Activated naive CD4-positive, alpha-beta T cell treated with anti-CD3 and anti-CD28 coated beads, Interleukin-2, amount 10 ng/mL, durations not matched to agents 7 days and 5 days (primary cell): ENCODE data around the gene SPRYD3.

Experiments used
- CTCF ChIA-PET: fragments of 350-600 bp; sonication (Branson Sonifier 250); formaldehyde crosslinking; loops from one replicate; lab custom pipeline; 2021; ENCODE audit warnings: antibody characterized with exemption; lab: Charles Lee
- DNase-seq: peaks from one replicate; pipeline ENCODE4 v3.0.0-alpha.2; 2020
- H3K27ac Mint-ChIP-seq: one replicate; pipeline ENCODE4 v1.8.0; 2021; ENCODE audit warnings: mild to moderate bottlenecking, moderate library complexity, mixed read lengths
- H3K27me3 Mint-ChIP-seq: one replicate; pipeline ENCODE4 v1.8.0; 2021; ENCODE audit warnings: mild to moderate bottlenecking, mixed read lengths
- H3K36me3 Mint-ChIP-seq: one replicate; pipeline ENCODE4 v1.8.0; 2021; ENCODE audit warnings: mixed read lengths
- H3K4me1 Mint-ChIP-seq: one replicate; pipeline ENCODE4 v1.8.0; 2021; ENCODE audit warnings: mixed read lengths
- H3K4me3 Mint-ChIP-seq: one replicate; pipeline ENCODE4 v1.8.0; 2021; ENCODE audit warnings: mild to moderate bottlenecking, moderate library complexity, mixed read lengths
- H3K9me3 Mint-ChIP-seq: one replicate; pipeline ENCODE4 v1.8.0; 2021; ENCODE audit warnings: mixed read lengths

The SPRYD3 gene

DNA sequence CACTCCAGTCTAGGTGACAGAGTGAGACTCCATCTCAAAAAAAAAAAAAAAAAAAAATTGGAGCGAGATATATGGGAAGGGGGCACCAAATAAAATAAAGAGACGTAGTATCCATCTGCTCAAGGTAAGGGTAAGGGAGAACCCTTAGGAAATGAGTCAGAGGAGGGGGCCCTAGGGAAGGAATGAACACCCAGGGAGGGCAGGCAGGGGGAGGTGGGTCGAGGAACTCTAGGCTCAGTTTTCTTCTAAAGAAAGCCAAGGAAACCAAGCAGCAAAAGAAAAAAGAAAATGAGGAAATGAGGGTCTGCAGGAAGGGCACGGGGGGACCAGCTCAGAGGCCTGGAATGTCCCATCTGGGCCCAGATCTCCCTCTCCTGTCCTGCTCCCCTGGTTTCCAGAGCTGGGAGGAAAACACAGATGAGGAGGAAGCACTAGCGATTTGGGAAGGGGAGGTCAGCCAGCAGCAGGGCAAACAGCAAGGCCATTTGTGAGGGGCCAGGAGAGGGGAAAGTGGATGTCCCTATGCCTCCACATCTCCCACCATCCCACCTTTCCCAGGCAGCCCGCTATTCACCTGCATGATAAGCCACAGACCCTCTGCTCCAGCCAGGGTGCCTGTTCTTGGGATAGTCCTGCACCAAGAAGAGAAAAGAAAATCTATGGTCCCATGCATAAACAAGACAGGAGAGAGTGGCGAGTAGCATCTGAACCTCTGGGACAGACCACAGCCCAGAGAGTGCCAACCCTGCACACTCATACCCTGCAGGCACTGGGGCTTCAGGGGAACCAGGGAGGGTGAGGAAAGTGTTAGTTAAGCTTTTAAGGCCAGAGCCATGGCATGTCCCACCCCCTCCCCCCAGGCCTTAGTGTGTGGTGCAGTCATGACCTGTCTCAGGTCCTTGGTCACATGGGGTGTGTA is 11.9 kb downstream of the SPRYD3 start:
- Mint-ChIP-seq H3K27me3 (no peaks in the 10 kb centered on the region), H3K27ac (no peak overlapping the region), H3K4me1 (peaks cover 5% of the 10 kb centered on the region), H3K9me3 (no peaks in the 10 kb centered on the region), H3K36me3 (peaks cover 34% of the 10 kb centered on the region), H3K4me3 (no peak overlapping the region)
- DNase-seq = no peak
- CTCF ChIA-PET = interaction anchor here (0.8 to 12.1 kb wide), 14 partner anchors 9 to 278 kb away, joined by 3 to 250 read pairs (median 6); partner anchors contain the start of genes IGFBP6, SOAT2 and SPRYD3

DNA sequence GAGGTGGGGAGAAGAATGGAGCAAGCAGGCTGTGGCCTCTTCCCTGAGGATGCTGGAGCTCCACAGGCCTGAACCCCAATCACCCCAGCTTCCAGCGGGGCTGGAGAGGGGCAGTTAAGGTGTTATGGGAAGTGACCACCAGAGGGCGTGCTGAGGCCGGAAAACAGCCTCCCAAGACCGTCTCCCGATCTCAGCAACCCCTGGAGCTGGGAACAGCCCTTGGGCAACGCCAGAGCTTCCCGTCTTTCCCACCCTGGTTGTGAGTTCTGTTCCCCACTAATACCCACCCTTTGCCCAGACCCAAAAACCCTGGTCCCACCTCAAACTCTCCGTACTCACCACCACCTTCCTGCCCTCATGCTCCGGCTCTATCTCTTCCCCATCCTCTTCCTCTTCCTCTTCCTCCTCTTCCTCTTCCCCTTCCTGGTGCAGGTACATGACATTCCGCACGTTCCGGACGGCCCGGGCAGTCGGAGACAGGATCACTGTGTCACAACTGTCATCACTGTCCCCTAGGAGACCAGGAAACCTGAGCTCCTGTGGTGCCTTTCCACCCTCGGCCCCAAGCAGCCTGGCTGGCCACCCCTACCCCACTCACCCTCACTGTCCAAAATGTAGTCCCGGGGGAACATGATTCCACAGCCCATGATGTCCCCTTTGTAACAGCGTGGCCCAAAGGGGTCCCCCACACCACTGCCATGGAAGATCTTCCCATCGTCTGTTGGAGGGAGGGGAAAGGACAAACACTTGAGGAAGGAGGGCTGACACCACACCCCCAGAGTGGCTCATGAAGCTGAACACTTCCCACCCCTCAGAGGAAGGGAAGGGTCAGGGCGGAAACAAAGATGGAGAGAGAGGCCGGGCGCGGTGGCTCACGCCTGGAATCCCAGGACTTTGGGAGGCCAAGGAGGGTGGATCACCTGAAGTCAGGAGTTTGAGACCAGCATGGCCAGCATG is 12.9 kb downstream of the SPRYD3 start:
- no peak overlapping the region for H3K27ac Mint-ChIP-seq
- DNase-seq = peak; percentile 78
- peaks cover 5% of the 10 kb centered on the region for H3K4me1 Mint-ChIP-seq
- peaks cover 27% of the 10 kb centered on the region for H3K36me3 Mint-ChIP-seq
- CTCF ChIA-PET = interaction anchor here (0.7 to 12.1 kb wide), 39 partner anchors 8 to 447 kb away, joined by 3 to 250 read pairs (median 4); partner anchors contain the start of genes IGFBP6, ITGB7, SOAT2 and SPRYD3
- H3K4me3 Mint-ChIP-seq = no peak overlapping the region
- no peaks in the 10 kb centered on the region for H3K9me3 Mint-ChIP-seq
- H3K27me3 Mint-ChIP-seq = peaks cover 3% of the 10 kb centered on the region

DNA sequence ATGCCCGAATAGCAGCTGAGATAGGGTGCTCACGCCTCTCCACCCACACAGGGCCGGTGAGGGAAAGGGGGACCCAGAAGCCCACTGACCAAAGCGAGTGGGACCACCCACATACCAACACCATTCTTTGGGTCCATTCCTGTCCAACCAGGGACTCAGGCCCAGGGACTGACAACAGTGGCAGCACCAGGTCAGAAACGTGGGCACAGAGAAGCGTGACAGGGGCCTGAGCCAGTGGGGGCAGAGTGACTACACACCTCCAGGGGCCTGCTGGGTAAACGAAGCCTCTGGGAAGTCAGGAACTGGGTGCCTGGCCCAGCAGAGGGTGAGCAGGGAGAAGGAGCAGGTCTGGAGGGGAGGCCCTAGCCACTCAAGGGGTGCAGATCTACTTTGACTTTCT is 13.7 kb downstream of the SPRYD3 start:
- Mint-ChIP-seq H3K9me3 (no peaks in the 10 kb centered on the region), H3K27ac (no peak overlapping the region), H3K4me3 (no peak overlapping the region), H3K36me3 (peaks cover 21% of the 10 kb centered on the region), H3K4me1 (peaks cover 5% of the 10 kb centered on the region), H3K27me3 (peaks cover 8% of the 10 kb centered on the region)
- CTCF ChIA-PET = interaction anchor here (0.8 to 12.1 kb wide), 31 partner anchors 8 to 447 kb away, joined by 3 to 250 read pairs (median 5); partner anchors contain the start of genes IGFBP6, ITGB7, SOAT2 and SPRYD3
- no peak for DNase-seq

DNA sequence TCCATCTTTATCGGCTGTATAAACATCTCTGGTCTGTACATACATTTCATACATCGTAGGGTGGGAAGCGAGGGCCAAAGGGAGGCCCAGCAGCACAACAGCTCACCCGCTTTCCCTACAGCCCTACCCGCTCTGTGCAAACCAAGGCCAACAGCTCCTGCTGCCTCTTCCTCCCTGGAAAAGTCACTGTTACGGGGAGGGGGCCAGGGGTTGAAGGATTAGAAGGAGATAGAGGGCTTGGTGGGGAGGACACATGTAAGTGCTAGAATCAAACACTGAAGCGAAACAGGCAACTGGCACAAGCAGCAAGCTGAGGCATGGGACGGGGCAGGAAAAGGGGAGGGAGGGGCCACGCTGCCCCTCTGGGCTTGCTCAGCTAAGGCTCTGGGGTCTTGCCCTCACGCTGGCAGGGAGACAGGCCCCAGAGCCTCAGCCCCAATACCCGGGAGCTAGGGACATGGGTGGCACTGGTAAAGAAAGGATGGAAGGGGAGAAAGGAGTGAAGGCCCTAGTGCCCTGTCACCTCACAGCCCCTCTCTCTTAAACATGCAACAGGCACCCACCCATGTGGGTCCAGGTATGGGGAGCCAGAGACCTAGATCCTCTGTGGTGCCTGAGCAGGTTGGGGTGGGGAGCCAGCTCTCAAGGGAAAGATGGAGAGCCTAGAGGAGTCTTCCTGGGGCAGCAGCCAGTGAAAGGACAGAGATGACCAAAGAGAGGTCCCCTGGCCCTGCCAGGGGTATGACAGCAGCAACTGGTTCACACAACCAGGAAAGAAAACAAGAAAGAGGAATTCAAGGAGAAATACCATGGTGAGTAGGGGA is 14.4 kb downstream of the SPRYD3 start:
- CTCF ChIA-PET = interaction anchor here (0.8 to 12.1 kb wide), 19 partner anchors 9 to 280 kb away, joined by 3 to 250 read pairs (median 7); partner anchors contain the start of genes IGFBP6, ITGB7, SOAT2 and SPRYD3
- H3K4me1 Mint-ChIP-seq = peaks cover 5% of the 10 kb centered on the region
- H3K36me3 Mint-ChIP-seq = peaks cover 19% of the 10 kb centered on the region
- no peak overlapping the region for H3K27ac Mint-ChIP-seq
- H3K4me3 Mint-ChIP-seq = no peak overlapping the region
- H3K9me3 Mint-ChIP-seq = no peaks in the 10 kb centered on the region
- peaks cover 13% of the 10 kb centered on the region for H3K27me3 Mint-ChIP-seq
- DNase-seq = no peak

DNA sequence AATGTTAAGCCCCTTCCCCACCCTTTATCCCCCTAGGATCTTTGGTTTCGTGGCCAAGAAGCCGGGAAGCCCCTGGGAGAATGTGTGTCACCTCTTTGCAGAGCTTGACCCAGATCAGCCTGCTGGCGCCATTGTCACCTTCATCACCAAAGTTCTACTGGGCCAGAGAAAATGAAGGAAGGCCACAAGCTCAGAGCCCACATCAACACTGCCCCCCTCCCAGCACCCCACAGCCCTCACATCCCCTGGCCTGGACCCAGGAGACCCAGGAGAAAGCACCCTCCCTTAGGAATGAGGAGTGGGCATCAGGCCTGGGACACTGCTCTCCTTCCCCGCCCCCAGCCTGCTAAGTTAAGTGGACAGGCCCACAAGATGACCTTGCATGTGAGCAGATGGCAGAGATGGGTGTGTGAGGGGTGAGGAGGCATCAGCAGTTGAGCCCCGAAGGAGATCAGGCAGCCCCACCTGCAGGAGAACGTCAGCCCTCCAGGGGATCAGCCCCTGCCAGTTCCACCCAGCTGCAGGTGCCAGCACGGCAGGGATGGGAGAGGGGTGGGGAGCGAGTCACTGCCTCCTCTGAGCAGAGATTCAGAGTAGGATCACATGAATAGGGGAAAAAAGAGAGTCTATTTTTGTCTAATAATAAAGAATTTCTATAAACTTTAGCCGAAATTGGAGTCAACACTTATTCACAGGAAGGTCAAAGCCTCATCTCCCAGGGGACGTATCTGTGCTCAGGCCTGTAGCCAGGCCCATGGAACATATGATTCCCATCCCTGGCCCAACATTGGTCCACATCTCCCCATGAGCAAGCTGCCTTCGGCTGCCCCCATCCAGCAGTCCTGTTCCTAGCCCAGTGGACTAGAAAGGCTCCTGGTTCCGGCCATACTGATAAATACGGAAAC is 15.2 kb downstream of the SPRYD3 start:
- Mint-ChIP-seq H3K9me3 (no peaks in the 10 kb centered on the region), H3K27me3 (peaks cover 13% of the 10 kb centered on the region), H3K27ac (no peak overlapping the region), H3K36me3 (peaks cover 19% of the 10 kb centered on the region), H3K4me3 (no peak overlapping the region), H3K4me1 (peaks cover 5% of the 10 kb centered on the region)
- no peak for DNase-seq
- CTCF ChIA-PET = interaction anchor here (1.2 to 12.1 kb wide), 7 partner anchors 9 to 187 kb away, joined by 3 to 250 read pairs (median 28); partner anchors contain the start of genes IGFBP6, SOAT2 and SPRYD3

DNA sequence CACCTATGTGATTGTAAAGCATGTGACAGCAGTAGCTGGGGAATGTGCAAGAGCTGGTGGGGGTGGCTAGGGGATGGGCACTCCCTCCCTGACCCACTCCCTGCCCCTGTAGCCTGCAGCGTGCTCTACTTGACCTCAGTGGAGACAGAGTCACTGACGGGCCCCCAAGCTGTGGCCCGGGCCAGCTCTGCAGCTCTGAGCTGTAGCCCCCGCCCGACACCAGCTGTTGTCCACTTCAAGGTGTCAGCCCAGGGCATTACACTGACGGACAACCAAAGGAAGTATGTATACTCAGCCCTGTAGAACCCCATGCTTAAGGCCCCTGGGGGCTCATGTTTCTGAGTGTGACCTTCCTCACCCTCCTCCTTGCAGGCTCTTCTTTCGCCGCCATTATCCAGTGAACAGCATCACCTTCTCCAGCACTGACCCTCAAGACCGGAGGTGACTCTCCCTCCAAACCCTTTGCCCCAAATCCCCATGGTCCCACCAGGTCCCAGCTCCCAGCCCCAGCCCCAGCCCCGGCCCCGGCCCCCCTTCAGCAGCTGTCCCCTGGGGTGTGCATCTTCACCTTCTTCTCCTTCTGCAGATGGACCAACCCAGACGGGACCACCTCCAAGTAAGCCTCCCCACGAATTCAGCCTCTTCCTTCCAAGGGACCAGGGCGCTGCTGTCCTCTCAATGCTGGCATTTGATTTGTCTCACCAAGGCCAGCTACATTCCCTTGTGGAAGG is 16.0 kb downstream of the SPRYD3 start:
- CTCF ChIA-PET = interaction anchor here (1.2 to 12.1 kb wide), 4 partner anchors 8 to 37 kb away, joined by 3 to 250 read pairs (median 17); partner anchors contain the start of genes IGFBP6 and SOAT2

DNA sequence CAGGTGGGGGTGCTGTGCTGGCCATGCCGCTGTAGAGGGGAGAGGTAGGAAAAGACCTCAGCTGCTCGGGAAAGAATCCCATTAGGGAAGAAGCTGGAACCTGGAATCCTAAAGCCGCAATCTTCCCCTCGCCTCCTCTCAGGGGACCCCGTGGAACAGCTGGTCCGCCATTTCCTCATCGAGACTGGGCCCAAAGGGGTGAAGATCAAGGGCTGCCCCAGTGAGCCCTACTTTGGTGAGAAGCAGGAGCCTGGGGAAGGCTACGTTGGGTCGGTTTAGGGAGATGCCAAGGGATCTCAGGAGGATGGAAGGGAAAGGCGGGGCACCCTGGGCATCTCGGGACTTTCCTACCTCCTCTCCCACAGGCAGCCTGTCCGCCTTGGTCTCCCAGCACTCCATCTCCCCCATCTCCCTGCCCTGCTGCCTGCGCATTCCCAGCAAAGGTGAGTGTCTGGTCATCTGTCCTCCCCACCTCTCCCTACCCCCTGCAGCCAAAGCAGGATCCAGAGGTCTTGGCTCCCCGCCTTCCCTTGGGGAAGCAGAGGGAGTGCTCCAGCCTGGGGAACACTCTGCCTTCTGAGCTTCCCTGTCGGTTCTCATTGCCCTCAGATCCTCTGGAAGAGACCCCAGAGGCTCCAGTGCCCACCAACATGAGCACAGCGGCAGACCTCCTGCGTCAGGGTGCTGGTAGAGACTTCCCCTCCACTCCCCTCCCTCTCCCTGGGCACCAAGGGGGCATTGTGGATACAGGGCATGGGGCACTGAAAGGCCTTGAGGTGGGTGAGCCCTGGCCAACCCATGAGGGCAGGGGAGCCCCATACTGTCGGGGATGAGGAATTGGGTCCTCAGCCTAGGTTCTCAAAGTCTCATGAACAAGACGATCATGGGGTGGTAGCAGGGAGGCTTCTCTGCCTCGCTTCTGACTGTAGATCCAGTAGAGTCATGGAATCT is 16.9 kb downstream of the SPRYD3 start:
- Mint-ChIP-seq H3K36me3 (peaks cover 17% of the 10 kb centered on the region), H3K4me3 (no peak overlapping the region), H3K9me3 (no peaks in the 10 kb centered on the region), H3K4me1 (peaks cover 5% of the 10 kb centered on the region), H3K27me3 (peaks cover 28% of the 10 kb centered on the region), H3K27ac (no peak overlapping the region)
- no peak for DNase-seq
- CTCF ChIA-PET = interaction anchor here (0.7 to 12.1 kb wide), 9 partner anchors 7 to 283 kb away, joined by 3 to 250 read pairs (median 3); partner anchors contain the start of genes IGFBP6 and SOAT2

More for the DNA sequence above, 16.0 kb downstream of the SPRYD3 start:
- no peak for DNase-seq
- no peak overlapping the region for H3K4me3 Mint-ChIP-seq
- H3K9me3 Mint-ChIP-seq = no peaks in the 10 kb centered on the region
- H3K4me1 Mint-ChIP-seq = peaks cover 5% of the 10 kb centered on the region
- H3K27me3 Mint-ChIP-seq = peaks cover 19% of the 10 kb centered on the region
- no peak overlapping the region for H3K27ac Mint-ChIP-seq
- H3K36me3 Mint-ChIP-seq = peaks cover 17% of the 10 kb centered on the region

DNA sequence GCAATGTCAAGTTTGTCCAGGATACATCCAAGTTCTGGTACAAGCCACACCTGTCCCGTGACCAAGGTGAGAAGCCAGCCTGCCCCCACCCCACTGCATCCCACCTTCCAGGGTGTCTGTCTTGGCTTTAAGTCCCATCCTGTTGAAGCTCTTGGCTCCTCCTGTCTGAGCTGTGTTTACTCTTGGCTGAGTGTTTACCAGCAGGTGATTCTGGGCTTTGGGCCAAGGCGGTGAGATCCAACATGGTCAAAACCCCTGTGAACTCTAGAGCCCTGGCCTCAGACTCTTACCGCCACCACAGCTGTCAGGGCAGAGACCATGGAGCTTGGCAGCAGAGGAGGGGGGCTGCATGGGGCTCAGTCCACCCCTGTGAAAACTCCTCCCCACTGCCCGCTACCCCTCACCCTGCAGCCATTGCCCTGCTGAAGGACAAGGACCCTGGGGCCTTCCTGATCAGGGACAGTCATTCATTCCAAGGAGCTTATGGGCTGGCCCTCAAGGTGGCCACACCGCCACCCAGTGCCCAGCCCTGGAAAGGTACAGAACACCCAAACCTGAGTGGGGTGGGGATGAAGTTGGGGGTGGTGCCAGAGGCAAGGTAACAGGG is 17.7 kb downstream of the SPRYD3 start:
- Mint-ChIP-seq H3K27ac (no peak overlapping the region), H3K4me1 (peaks cover 5% of the 10 kb centered on the region), H3K27me3 (peaks cover 34% of the 10 kb centered on the region), H3K36me3 (peaks cover 16% of the 10 kb centered on the region), H3K4me3 (no peak overlapping the region), H3K9me3 (no peaks in the 10 kb centered on the region)
- CTCF ChIA-PET = interaction anchor here (0.7 to 1.4 kb wide), 6 partner anchors 8 to 284 kb away, joined by 3 to 7 read pairs (median 3); no protein-coding TSS in a partner anchor
- no peak for DNase-seq

DNA sequence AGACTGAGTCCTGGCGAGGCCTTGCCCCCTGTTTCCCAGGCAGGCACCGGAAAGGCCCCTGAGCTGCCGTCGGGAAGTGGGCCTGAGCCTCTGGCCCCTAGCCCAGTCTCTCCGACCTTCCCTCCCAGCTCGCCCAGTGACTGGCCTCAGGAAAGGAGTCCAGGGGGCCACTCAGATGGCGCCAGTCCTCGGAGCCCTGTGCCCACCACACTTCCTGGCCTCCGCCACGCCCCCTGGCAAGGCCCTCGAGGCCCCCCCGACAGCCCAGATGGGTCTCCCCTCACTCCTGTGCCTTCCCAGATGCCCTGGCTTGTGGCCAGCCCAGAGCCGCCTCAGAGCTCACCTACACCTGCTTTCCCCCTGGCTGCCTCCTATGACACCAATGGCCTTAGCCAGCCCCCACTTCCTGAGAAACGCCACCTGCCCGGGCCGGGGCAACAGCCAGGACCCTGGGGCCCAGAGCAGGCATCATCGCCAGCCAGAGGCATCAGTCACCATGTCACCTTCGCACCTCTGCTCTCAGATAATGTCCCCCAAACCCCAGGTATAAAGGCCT is 18.4 kb downstream of the SPRYD3 start:
- peaks cover 41% of the 10 kb centered on the region for H3K27me3 Mint-ChIP-seq
- H3K36me3 Mint-ChIP-seq = peaks cover 9% of the 10 kb centered on the region
- no peak overlapping the region for H3K4me3 Mint-ChIP-seq
- no peak for DNase-seq
- CTCF ChIA-PET = interaction anchor here (1.2 kb wide), 2 partner anchors 10 to 22 kb away, joined by 3 read pairs; no protein-coding TSS in a partner anchor
- H3K27ac Mint-ChIP-seq = no peak overlapping the region
- H3K9me3 Mint-ChIP-seq = no peaks in the 10 kb centered on the region
- H3K4me1 Mint-ChIP-seq = peaks cover under 1% of the 10 kb centered on the region

DNA sequence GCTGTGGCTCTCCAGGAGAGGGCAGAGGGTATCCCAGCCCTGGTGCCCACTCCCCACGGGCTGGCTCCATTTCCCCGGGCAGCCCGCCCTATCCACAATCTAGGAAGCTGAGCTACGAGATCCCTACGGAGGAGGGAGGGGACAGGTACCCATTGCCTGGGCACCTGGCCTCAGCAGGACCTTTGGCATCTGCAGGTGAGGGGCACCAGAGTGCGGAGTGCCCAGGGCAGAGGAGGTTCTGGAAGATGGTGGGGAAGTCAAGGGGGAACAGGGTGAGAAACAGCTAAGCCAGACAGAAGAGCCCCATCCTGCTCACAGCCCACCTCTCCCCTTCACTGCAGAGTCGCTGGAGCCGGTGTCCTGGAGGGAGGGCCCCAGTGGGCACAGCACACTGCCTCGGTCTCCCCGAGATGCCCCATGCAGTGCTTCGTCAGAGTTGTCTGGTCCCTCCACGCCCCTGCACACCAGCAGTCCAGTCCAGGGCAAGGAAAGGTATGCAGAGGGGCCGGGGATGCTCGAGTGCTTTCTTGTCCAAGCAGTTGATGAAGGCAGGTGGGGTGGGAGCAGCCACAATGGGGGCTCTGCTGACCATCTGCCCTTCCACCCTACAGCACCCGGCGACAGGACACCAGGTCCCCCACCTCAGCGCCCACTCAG is 19.0 kb downstream of the SPRYD3 start:
- Mint-ChIP-seq H3K36me3 (peaks cover 7% of the 10 kb centered on the region), H3K27me3 (peaks cover 46% of the 10 kb centered on the region), H3K4me1 (peaks cover 6% of the 10 kb centered on the region), H3K27ac (no peak overlapping the region), H3K9me3 (no peaks in the 10 kb centered on the region), H3K4me3 (no peak overlapping the region)
- no peak for DNase-seq
- CTCF ChIA-PET = no interaction called here
